Left lung (tissue), 10 donors: ENCODE measurements around the gene SLC7A6. TPM values are rescaled to one million over a fixed set of nuclear protein-coding genes. Genes with fewer than 3 reads are reported as not detected.

ENCODE experiments used
- ATAC-seq: fragments of 200-7000 bp; cut with Tn5 transposase; one replicate; pipeline ENCODE4 v1.9.1; 2020; ENCODE audit warnings: moderate library complexity
- DNase-seq, 4 donors: peaks; one replicate each; pipeline ENCODE4 v3.0.0-alpha.2; 2013 to 2020
- H3K27ac ChIP-seq, 2 donors: fragments of 200-600 bp; sonication (generic) in 1 of 2; one replicate each; pipeline versions ENCODE4 v1.5.0 to v1.8.0; 2020 to 2021
- H3K27me3 ChIP-seq, 2 donors: fragments of 200-600 bp; sonication (generic) in 1 of 2; one replicate each; pipeline versions ENCODE4 v1.5.0 to v1.8.0; 2020 to 2021
- H3K36me3 ChIP-seq, 2 donors: fragments of 200-600 bp; sonication (generic) in 1 of 2; one replicate each; pipeline versions ENCODE4 v1.5.0 to v1.8.0; 2020 to 2021
- H3K4me1 ChIP-seq, 2 donors: fragments of 200-600 bp; one replicate each; pipeline ENCODE4 v1.8.0; 2021
- H3K4me3 ChIP-seq, 2 donors: fragments of 200-600 bp; sonication (generic) in 1 of 2; one replicate each; pipeline versions ENCODE4 v1.5.0 to v1.8.0; 2020 to 2021; ENCODE audit warnings: mild to moderate bottlenecking in 1 of 2
- H3K9me3 ChIP-seq, 2 donors: fragments of 200-600 bp; sonication (generic) in 1 of 2; one replicate each; pipeline versions ENCODE4 v1.5.0 to v1.8.0; 2020 to 2021
- CTCF ChIP-seq, 2 donors: fragments of 200-600 bp; sonication (generic) in 1 of 2; IDR thresholded peaks; one replicate each; pipeline versions ENCODE4 v1.5.0 to v1.8.0; 2021; ENCODE audit warnings: antibody characterized with exemption in 2 of 2
- intact Hi-C, 2 donors: fragments of 100-400 bp; cut with DNase I; formaldehyde crosslinking; loops; one replicate each; pipeline versions ENCODE4 v1.11.2 to v1.14.2; 2022
- polyA plus RNA-seq, 6 donors: library from polyadenylated mRNA; unstranded; fragments of 120-200 nt; gene quantifications; one replicate each; pipeline ENCODE4 v1.2.1, GENCODE V29; 2013; ENCODE audit not compliant: insufficient read length in 6 of 6
- total RNA-seq, 2 donors: library from RNA; stranded (reverse); fragmentation: NEBNext Ultra II Directional; extraction: Animal tissue kit (Norgen Biotek cat#: 25700); gene quantifications; one replicate each; pipeline ENCODE4 v1.2.1, GENCODE V29; 2021
- donor health status: DM: no; HTN: yes; CAD: no.
- donor health status: DM: no; HTN: no; CAD: no.

Gene SLC7A6
- total and polyA plus RNA-seq, 8 donors = 9.6 to 55.6 (median 12.2) TPM

- Histone ChIP-seq H3K36me3 (peaks cover 0 to 92% of the 10 kb centered on the region in 2 donors), H3K27ac (no peak overlapping the region), H3K4me3 (no peak overlapping the region), H3K27me3 (no peaks in the 10 kb centered on the region), H3K9me3 (no peaks in the 10 kb centered on the region), H3K4me1 (no peaks in the 10 kb centered on the region)
- TF ChIP-seq CTCF (IDR thresholded peaks at IDR 0.05) = no peak
- ATAC-seq (no peak), DNase-seq (no peak)
- intact Hi-C loops = no loop called here
These were observed 78.8 kb downstream of the SLC7A6 start for GRCh38 chr16:68343137-68343536.

- intact Hi-C loops = no loop called here
These were observed 79.9 kb downstream of the SLC7A6 start for GRCh38 chr16:68344252-68344651.

DNA sequence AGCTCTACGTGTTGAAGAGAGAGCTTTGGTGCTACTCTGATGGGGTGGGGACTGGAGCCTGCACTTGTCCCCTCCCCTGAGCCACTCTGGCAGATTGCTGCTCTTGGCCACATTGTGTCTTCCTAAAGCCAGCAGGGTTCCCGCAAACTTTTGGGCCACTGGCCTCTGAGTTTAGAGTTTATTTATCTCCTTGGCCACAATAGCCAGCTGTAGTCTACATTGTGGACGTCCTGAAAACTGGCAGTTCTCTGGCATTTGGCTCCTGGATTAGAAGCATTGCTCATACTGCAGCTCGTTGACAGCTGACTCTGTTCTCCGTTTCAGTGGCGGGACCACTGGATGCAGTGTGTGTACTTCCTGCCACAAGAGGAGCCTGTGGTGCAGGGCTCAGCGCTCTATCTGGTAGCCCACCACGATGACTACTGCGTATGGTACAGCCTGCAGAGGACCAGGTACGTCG lies 81.1 kb downstream of the SLC7A6 start:
- no peak overlapping the region for H3K27ac ChIP-seq
- no peaks in the 10 kb centered on the region for H3K4me1 ChIP-seq
- no peaks in the 10 kb centered on the region for H3K9me3 ChIP-seq
- intact Hi-C loops = no loop called here
- peaks cover 0 to 90% of the 10 kb centered on the region in 2 donors for H3K36me3 ChIP-seq
- no peak overlapping the region for H3K4me3 ChIP-seq
- no peak for TF ChIP-seq CTCF (IDR thresholded peaks at IDR 0.05)
- no peaks in the 10 kb centered on the region for H3K27me3 ChIP-seq
- no peak for ATAC-seq
- DNase-seq = no peak

More at GRCh38 chr16:68344252-68344651, 79.9 kb downstream of the SLC7A6 start:
- Histone ChIP-seq H3K9me3 (no peaks in the 10 kb centered on the region), H3K4me3 (no peak overlapping the region), H3K27ac (no peak overlapping the region), H3K27me3 (no peaks in the 10 kb centered on the region), H3K36me3 (peaks cover 0 to 92% of the 10 kb centered on the region in 2 donors), H3K4me1 (no peaks in the 10 kb centered on the region)
- DNase-seq (no peak), ATAC-seq (no peak)
- no peak for TF ChIP-seq CTCF (IDR thresholded peaks at IDR 0.05)

GRCh38 chr16:68345958-68346635 lies 81.8 kb downstream of the SLC7A6 start:
- Histone ChIP-seq H3K27me3 (no peaks in the 10 kb centered on the region), H3K9me3 (no peaks in the 10 kb centered on the region), H3K27ac (no peak overlapping the region), H3K36me3 (peaks cover 0 to 90% of the 10 kb centered on the region in 2 donors), H3K4me1 (no peaks in the 10 kb centered on the region), H3K4me3 (no peak overlapping the region)
- intact Hi-C loops = no loop called here
- TF ChIP-seq CTCF (IDR thresholded peaks at IDR 0.05) = no peak
- no peak for ATAC-seq
- no peak for DNase-seq

- DNase-seq = peak in 1 of 4 donors; percentile 11
- ATAC-seq = no peak
- no peaks in the 10 kb centered on the region for H3K9me3 ChIP-seq
- H3K36me3 ChIP-seq = peaks cover 0 to 91% of the 10 kb centered on the region in 2 donors
- no peak overlapping the region for H3K4me3 ChIP-seq
- H3K27me3 ChIP-seq = no peaks in the 10 kb centered on the region
- no peak overlapping the region for H3K27ac ChIP-seq
- intact Hi-C loops = no loop called here
- TF ChIP-seq CTCF (IDR thresholded peaks at IDR 0.05) = no peak
- no peaks in the 10 kb centered on the region for H3K4me1 ChIP-seq
These were observed 82.7 kb downstream of the SLC7A6 start for GRCh38 chr16:68346892-68347480.
